Measurements from ENCODE around the gene KIFC3.
A peak's percentile ranks its signal among the peaks of the same experiment; 100 is the strongest.
"Not testable (repeated sequence)": the region's sequence is repeated elsewhere in the genome, so short reads cannot be mapped to it uniquely, and the experiment has no call there.

KIFC3 gene

DNA sequence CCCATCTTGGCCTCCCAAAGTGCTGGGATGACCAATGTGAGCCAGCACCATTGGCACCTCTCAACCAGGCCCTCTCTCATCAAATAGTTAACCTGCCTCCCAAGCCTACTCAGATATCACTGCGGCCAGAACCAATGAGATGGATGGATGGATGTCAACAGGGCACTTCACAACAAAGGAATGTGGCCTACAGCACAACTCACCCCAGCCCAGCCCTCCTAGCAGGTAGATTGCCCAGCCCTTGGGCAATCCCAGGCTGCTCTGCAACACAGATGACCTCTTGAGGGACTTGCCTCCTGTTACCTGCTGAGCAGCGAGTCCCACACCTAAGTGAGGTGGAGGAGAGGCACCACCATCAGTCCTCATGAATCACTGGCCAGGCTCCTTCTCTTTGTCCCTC, 22.6 kb upstream of the KIFC3 start:
- DNase-seq (ENCODE audit: low spot score): no peak

DNA sequence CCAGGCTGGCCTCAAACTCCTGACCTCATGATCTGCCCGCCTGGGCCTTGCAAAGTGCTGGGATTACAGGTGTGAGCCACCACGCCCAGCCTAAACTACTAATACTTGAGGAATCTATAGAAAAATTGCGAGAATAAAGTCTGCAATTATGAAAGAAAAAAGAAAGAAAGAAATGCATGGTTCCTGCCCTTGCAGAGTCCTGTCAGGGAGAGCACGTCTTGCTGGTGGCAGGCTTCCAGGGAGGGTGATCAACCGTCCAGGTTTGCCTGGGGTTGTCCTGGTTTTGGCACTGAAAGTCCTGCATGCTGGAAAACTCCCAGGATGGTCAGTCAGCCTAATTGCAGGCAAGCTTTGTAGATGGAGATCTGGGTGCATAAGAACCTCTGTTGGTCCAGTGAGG, 21.5 kb upstream of the KIFC3 start:
- DNase-seq (ENCODE audit: low spot score): no peak

DNA sequence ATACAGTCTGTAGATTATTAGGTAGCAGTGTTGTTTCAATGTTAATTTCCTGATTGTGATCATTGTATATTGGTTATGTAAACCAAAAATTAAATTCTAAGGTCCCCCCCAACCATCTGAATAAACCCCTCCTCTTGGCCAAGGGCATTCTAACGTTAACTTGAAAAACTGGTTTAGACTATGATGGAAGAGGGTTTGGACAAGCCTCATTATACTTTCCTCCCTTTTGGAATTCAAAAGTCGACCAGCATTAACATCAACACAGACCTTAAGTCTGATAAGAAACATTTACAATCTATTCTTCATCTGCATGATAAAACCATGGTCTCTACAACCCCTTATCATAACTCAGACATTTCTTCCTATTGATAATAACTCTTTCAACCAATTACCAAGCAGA, 20.6 kb upstream of the KIFC3 start:
- no peak for DNase-seq (ENCODE audit: low spot score)

DNA sequence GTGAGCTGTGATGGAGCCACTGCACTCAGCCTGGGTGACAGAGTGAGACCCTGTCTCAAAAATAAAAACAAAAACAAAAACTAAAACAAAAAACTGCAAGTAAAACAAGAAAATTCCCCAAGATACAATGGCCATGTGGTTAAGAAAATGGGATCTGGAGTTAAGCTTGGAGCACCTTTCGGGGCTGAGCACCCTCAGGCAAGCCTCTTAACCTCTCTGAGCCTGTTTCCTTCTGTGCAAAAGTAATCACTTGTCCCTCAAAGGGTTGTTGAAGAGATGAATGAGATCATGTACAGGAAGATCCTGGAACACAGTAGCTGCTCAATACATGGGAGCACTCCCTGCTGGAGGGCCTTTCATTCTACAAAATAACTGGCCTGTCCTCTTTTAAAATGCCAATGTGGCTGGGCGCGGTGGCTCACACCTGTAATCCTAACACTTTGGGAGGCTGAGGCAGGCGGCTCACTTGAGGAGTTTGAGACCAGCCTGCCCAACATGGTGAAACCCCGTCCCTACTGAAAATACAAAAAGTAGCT, 19.8 kb upstream of the KIFC3 start:
- DNase-seq (ENCODE audit: low spot score): no peak

DNA sequence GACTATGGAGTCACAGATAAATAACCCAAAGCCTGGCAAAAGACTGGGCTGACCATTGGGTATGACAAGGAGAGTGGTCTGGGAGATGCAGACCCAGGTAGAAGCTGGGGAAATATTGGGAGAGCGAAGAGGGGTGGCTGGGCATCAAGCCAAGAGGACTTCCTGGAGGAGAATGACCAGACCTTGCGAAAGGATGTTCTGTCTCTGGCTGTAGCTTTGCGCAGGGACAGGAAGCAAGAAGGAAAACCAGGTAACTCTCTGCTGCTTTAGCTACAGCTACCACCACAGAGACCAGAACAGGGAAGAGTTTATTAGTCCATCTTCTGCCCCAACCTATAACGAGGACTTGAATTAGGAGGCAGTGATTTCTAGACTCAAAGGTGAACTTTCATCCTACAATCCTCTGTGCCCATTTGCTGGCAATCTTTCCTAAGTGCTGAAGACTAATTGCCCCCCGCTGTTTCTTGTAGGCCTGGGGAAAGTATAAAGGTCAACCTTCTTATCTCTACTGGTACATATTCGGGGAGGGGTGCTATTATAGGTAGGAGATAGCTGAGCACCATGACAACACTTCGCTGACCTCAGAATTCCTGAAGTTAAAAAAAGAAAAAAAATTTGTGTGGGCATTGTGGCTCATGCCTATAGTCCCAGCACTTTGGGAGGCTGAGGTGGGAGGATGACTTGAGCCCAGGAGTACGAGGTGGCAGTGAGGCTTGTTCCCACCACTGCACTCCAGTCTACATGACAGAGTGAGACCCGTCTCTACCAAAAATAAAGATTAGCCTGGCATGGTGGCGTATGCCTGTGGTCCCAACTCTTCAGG, 19.1 kb upstream of the KIFC3 start:
- no peak for DNase-seq (ENCODE audit: low spot score)

DNA sequence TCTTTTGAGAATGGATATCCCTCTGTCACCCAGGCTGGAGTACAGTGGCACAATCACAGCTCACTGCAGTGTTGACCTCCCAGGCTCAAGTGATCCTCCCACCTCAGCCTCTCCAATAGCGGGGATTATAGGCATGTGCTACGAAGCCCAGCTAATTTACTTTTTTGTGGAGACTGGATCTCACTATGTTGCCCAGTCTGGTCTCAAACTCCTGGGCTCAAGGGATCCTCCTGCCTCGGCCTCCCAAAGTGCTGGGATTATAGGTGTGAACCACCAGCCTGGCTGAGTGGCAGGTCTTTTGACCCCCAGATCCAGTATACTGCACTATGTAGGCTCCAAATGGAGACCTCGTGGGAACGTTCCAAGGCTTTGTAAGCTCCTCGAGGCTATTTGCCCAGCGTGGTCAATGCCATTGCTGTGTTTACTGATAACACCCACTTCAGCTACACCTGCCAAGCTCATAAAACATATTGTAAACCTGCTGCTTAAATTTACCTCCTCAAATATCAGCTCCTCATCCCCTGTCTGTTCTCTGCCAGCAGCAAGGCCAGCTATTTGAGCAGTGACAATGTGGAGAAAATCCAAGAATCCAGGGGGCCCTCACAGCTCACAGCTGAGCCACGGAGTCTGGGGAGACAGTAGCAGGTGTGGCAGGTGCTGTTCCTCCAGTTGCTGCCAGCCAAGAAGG, 16.2 kb upstream of the KIFC3 start:
- DNase-seq (ENCODE audit: low spot score): no peak

DNA sequence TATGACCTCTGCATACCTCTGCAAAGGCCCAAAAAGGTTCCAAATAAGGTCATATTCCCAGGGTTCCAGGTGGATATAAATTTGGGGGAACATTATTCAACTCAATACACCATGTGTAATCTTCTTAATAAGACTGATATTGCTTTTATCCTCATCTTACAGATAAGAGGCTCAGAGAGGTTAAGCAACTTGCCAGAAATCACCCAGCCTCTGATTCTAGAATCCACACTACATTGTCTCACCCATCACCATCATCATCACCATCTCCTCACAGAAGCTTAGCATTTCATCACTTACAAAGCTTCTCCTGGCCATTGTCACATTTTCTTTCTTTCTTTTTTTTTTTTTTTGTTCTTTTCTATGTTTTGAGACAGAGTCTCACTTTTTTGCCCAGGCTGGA, 15.4 kb upstream of the KIFC3 start:
- no peak for DNase-seq (ENCODE audit: low spot score)

DNA sequence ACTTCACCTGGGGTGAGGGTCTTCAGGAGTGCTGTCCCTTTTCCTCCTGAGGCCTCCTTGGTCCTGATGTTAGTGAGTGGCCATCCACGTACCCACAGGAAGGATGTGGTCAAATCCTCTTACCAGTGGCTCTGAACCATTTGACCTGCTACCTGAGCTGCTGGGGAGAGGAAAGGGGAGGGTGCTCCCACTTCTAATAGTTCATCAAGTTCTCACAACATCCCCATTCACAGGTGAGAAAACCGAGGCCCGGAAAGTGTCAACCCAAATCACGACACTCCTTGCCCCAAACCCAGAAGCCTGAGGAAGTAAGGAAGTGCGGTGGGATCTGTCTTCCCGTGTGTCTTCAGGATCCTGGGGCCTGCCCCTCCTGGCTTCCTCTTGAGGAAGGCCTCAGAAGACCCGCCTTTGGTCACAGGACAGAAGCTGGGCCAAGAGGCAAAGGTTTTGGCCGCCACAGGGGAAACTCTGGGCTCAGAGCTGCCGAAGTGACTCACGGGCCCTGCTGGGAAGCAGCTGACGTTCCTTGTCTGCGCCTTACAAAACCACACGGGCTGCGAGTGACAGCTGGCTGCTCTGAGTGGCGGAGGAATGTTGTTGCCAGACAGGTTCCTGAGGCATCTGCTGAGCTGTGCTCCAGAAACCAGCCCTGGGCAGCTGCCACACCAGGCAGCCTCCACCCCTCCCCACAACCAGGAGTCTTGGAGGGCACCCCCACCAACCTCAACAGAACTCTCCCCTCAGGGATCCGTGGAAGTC, 13.9 kb upstream of the KIFC3 start:
- DNase-seq (ENCODE audit: low spot score): peak; percentile 71

DNA sequence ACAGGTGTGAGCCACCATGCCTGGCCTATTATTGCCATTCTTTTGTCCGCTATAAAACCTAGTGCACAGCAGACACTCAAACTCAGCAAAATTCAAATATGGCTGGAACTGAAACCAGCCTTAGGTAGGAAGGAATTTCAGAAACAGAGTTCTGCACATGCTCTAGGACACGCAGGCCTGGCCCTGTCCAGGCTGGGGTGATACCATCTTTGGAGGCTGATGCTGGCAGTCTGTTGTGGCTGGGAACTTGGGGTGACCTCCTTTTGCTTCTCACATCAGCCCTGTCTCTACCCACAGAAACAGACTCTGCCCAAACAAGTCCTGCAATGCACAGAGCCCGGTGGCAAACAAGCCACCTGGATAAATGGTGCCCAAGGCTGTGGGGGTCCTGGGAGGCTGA, 12.6 kb upstream of the KIFC3 start:
- DNase-seq (ENCODE audit: low spot score): no peak

DNA sequence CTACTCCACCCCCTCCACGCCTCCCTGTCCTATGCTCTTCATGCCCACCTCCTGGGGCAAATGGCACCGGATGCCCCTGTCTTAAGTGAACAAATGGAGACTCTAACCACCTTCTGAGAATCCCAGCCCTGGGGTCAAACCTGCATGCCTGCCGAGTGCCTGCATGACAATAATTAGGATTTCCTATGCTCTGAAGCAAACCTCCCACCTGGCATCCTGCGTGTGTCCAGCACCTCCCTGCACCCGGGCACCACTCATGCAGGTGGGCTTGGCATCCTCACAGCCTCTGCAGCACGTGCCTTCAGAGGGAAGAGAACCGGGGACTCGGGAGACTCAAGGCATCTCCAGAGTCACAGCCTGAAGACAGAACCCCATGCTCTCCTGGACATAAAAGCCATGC, 11.2 kb upstream of the KIFC3 start:
- no peak for DNase-seq (ENCODE audit: low spot score)

DNA sequence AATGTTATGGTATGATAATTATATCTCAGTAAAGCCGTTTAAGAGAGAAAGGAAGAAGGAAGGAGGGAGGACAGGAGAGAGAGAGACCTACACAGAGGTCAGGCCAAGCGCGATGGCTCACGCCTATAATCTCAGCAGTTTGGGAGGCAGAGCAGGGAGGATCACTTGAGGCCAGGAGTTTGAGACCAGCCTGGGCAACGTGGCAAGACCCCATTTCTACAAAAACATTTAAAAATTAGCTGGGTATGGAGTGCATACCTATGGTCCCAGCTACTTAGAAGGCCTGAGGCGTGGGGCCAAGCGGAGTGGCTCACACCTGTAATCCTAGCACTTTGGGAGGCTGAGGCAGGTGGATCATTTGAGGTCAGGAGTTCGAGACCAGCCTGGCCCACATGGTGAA, 9.0 kb upstream of the KIFC3 start:
- not testable (repeated sequence) for DNase-seq (ENCODE audit: low spot score)

DNA sequence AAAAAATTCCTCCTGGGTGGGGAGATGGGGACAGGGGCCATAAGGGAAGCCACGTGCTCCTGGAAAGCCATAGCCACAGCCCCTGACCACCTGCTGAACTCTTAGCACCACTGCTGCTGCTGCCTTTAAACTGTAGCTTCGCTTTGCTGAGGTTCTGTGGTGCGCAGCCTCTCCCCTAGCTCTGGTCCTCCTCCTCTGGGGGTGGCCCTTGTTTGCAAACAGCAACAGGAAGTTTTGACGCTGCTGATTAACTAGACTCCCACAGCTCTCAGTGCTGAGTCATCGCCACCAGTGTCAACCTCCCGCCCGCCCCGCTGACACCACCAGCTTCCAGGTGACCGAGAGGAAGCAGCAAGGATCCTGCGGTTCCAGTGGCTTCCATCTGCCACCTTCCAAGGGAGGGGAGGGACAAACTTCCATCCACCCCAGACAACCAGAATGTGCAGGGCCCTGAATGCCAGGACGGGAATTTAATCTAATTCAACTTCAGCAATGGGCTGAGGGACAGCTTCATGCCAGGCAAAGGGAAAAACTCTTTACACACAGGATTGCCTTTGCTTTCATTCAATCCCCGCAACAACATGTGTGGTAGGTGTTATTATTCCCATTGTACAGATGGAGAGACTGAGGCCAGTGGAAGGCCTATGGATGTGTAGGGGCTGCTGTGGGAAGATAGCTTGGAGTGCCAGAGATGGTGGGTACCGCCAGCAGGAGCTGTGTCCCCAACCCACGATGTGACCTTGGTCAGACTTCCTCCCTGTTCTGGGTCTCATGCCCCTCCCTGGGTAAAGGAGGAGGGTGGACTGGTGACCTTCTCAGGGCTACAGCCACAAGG, 8.1 kb upstream of the KIFC3 start:
- DNase-seq (ENCODE audit: low spot score): peak; percentile 58

DNA sequence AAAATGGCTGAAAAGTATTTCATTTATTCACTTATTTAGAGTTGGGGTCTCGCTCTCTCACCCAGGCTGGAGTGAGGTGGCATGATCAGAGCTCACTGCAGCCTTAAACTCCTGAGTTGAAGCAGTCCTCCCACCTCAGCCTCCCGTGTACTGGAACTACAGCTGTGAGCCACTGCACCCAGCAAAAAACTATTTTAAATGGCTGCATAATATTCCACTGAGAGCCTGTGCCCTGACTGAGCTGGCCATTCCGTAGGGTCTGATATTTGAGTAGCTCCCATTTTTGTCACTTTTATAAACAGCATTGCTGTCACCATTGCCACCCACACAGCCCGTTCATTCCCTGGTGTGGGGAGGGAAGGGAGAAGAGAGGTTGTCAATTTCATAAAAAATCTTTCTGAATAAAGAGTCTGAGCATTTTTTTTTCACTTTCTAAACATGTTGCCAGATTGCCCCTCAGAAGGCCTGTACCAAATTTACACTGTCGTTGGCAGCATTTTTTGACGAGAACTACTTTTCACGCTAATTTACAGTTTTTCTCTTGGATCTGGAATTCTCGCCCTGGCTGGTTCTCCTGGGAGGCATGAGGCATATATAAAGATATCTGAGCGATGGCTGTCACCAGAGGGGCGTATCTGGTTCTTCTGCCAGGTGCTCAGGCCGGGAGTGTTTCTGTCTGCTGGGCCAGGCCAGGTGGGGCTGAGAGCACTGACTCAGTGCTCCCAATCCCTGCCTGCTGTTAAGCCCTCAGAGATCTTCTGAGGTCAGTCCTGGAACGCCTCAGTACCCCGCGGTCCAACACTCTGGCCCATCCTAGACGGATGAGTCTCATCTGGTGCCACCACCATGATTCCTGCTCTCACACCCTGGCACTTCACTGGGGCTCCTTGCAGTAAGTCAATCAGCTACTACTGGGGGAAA, 7.2 kb upstream of the KIFC3 start:
- no peak for DNase-seq (ENCODE audit: low spot score)

DNA sequence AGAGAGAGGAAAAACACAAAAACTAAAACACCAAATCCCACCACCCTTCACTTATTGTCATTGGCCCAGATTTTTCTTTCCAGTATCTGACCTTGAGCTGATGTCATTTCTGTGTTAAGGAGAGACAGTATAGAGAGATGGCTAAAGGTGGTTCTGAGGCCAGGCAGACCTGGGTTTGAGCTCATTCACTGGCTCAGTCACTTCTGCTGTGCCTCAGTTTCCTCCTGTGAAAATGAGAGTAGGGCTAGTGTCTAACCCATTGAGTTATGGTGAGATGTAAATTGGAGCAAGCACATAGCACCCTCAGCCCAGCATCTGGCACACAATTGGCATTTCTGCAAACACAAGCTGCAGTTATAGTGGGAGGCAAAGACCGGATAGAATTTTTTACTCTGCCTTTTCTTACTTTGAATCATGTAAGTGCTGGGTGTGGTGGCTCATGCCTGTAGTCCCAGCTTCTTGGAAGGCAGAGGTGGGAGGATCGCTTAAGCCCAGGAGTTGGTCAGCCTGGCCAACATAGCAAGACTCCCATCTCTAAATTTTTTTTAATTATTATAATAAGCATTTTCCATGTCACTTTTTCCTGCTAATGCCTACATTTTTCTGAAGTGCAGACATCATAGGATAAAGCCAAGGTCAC, 6.4 kb upstream of the KIFC3 start:
- DNase-seq (ENCODE audit: low spot score): no peak

DNA sequence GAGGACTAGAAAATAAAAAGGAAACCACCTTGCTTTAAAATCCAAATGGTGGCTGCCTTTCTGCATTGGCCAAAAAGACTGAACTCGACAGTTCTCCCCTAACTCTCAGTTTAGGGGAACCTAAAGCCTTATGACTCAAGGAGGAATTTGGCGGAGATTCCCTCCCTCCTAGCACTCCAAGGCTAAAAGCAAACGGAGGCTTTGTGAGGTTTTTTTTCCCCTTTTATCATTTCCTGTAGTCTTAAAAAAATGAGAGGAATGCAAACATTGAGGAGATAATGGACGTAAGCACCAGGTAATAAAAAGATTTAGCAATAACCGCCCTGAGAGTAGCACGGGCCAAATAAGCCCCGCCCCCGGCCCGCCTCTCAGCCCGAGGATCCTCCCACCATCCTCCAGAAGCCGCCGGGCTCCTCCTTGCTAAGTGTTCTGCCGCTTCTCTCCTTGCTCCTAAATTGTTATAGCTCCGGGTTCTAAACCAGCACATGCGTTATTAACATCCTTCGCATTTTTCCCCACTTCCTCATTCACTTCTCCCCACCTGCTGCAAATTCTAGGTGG, 5.8 kb upstream of the KIFC3 start:
- DNase-seq (ENCODE audit: low spot score): peak; percentile 70

DNA sequence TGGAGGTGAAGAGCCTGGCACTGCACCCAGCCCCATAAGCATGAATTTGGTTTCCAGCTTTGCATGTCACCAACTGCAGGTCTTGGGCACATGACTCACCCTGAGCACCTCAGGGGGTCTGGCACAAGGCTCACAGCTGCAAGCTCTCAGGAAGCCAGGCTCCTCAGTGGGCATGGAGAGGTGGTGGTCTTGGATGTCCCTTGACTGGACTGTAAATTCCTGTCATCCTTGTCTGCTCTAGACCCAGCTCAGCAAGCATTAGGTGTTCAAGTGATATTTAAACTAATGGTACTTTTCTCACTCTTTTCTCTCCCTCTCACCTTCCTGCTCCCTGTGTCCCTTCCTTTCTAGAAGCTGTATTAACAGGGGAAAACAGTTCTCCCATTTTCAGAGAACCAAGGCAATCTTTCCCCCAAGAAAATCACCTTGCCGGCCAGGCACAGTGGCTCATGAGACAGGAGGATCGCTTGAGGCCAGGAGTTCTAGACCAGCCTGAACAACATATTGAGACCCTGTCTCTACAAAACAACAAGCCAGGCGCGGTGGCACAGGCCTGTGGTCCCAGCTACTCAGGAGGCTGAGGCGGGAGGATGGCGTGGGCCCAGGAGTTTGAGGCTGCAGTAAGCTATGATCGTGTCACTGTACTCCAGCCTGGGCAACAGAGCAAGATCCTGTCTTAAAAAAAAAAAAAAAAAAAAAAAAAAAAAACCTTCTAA, 5.1 kb upstream of the KIFC3 start:
- no peak for DNase-seq (ENCODE audit: low spot score)

DNA sequence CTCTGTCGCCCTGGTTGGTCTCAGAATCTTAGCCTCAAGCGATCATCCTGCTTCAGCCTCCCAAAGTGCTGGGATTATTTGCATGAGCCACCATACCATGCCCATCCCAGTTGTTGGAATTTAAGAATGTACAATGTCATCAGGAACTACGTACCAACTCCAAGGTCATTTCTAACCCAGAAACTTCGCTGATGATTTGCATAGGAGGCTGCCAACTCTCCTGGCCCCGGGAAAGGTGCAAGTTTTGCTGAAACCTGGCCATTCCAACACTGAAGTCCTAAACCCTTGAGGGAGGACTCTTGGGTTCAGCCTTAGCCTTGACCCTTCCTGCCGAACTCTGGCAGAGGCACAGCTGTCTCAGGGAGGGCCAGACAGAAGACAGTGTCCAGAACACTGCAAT, 2.9 kb upstream of the KIFC3 start:
- no peak for DNase-seq (ENCODE audit: low spot score)

DNA sequence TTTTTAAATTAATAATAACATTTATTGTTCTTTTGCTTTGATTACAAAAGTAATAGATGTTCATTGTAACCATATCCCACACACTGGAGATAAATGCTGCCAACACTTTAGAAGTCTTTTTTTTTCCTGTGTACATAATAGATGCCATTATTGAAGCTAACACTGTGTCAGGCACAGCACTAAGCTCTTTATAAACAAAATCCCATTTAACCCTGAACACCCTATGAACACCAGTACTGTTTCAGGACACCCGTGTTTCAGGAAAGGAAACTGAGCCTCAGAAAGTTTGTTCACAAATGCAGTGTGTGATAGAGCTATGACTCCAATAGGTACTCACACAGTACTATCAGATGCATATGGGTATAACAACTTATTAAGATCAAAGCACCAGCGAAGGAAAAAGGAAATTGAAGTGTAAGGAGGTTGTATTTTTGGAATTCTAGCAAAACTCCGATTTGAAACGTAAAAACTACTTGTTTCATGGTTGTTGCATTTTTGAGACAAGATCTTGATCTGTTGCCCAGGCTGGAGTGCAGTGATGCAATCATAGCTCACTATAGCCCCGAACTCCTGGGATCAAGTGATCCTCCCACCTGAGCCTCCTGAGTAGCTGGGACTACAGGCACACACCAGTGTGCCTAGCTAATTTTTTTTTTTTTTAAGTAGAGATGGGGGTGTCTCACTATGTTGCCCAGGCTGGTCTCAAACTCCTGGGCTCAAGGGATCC, 2.0 kb upstream of the KIFC3 start:
- peak; percentile 77 for DNase-seq (ENCODE audit: low spot score)
